Nephron (organoid): ENCODE measurements around the gene RPL13.

Experiments
- H3K27ac Mint-ChIP-seq, 3 experiments: 2 replicates each; pipeline ENCODE4 v1.8.0; 2020; ENCODE audit warnings: mixed read lengths in 3 of 3, mild to moderate bottlenecking in 2 of 3, moderate library complexity in 1 of 3
- H3K27me3 Mint-ChIP-seq: 2 replicates; pipeline ENCODE4 v1.8.0; 2021; ENCODE audit warnings: low read depth, mild to moderate bottlenecking, moderate library complexity, mixed read lengths
- H3K36me3 Mint-ChIP-seq: 2 replicates; pipeline ENCODE4 v1.8.0; 2020; ENCODE audit warnings: low read depth, mixed read lengths
- H3K4me1 Mint-ChIP-seq: 2 replicates; pipeline ENCODE4 v1.8.0; 2020; ENCODE audit warnings: mixed read lengths
- H3K4me3 Mint-ChIP-seq, 3 experiments: 2 replicates each; pipeline ENCODE4 v1.8.0; 2020; ENCODE audit warnings: mild to moderate bottlenecking in 3 of 3, mixed read lengths in 3 of 3, moderate library complexity in 2 of 3
- H3K9me3 Mint-ChIP-seq: 2 replicates; pipeline ENCODE4 v1.8.0; 2020; ENCODE audit warnings: mixed read lengths
- CTCF ChIP-seq, 3 experiments: fragments of 200-600 bp; sonication (generic); IDR thresholded peaks; one replicate each; pipeline ENCODE4 v1.5.0; 2021; ENCODE audit warnings: antibody characterized with exemption in 3 of 3; ENCODE audit not compliant: unreplicated experiment in 3 of 3

RPL13 gene

DNA sequence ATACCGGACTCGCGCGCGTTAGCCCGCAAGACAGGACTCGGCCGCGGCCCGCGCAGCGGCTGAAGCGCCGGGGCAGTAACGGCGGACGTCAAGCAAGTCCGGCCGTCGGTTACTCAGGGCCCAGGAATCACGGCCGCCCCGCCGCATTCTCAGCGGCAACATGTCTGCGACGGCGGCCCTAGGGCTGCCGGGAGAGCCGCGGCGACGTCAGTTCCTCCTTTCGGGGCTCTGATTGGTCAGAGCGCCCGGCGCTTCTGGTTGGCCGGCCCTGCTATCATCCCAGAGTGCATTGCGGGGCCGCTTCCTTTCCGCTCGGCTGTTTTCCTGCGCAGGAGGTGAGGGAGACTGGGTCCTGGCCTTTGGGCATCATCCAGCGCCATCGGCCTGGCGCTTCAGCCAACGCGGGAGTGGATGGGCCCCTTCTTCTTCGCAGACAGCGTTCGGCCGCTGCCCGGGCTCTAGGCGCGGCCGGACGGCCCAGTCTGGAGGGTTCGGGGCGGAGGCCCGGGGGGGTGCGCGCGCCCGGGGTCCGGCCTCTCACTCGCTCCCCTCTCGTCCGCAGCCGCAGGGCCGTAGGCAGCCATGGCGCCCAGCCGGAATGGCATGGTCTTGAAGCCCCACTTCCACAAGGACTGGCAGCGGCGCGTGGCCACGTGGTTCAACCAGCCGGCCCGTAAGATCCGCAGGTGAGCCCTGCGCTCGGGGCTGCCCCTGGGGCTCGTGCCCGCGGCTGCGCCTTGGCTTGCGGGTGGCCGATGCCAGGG, at the start of gene RPL13:
TSS of gene RPL13 (plus strand) at position 305 of the 764 bp plus-strand sequence. CDS start at position 583, 278 bp downstream.
- Mint-ChIP-seq H3K36me3 (peaks cover 51% of the 10 kb centered on the region), H3K4me1 (peaks cover 38% of the 10 kb centered on the region), H3K27me3 (peaks cover 4% of the 10 kb centered on the region), H3K27ac (peak within 1 kb of the TSS; percentile 97 to 99 (median 99)), H3K9me3 (no peaks in the 10 kb centered on the region), H3K4me3 (peak within 1 kb of the TSS; percentile 96 to 97 (median 96))
- no peak for TF ChIP-seq CTCF (IDR thresholded peaks at IDR 0.05; ENCODE audit: unreplicated experiment in 3 of 3)

DNA sequence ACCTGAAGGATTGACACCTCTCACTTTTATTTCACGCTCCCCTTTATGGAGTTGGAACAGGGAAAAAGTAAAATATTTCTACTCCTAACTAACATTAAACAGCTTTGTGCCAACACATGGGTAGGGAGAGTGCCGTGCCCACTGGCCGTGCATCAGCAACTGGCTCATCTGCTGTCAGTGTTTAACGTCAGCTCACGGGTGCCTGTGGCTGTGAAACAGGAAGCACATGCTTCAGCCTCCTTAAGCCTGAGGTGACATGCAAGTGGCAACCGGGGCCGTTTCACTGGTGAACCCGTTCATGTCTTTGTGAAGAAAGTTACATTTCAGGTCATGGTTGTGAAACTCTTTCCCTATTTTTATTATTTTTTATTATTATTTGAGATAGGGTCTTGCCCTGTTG, 49.1 kb upstream of the RPL13 start:
- Mint-ChIP-seq H3K9me3 (no peaks in the 10 kb centered on the region), H3K4me1 (peaks cover 5% of the 10 kb centered on the region), H3K36me3 (peaks cover 29% of the 10 kb centered on the region), H3K4me3 (peak overlapping the region; percentile 32 to 57 (median 32)), H3K27ac (no peak overlapping the region), H3K27me3 (peaks cover 3% of the 10 kb centered on the region)
- no peak for TF ChIP-seq CTCF (IDR thresholded peaks at IDR 0.05; ENCODE audit: unreplicated experiment in 3 of 3)

DNA sequence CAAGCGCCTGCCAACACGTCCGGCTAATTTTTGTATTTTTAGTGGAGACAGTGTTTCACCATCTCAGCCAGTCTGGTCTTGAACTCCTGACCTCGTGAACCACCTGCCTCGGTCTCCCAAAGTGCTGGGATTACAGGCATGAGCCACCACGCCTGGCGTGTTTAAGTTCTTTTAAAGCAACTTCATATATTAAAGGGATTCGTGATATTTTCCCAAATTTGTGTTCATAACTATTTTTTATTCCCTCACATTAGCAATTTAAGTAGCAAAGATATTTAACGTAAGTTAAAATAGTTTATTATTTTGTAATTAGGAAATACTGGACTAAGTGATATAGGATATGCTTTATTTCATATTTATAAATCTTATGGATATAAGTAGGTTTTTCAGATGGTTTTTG, 48.0 kb upstream of the RPL13 start:
- H3K27me3 Mint-ChIP-seq = no peaks in the 10 kb centered on the region
- H3K4me1 Mint-ChIP-seq = no peaks in the 10 kb centered on the region
- H3K36me3 Mint-ChIP-seq = peaks cover 40% of the 10 kb centered on the region
- no peak for TF ChIP-seq CTCF (IDR thresholded peaks at IDR 0.05; ENCODE audit: unreplicated experiment in 3 of 3)
- H3K4me3 Mint-ChIP-seq = no peak overlapping the region
- H3K27ac Mint-ChIP-seq = no peak overlapping the region
- H3K9me3 Mint-ChIP-seq = no peaks in the 10 kb centered on the region

DNA sequence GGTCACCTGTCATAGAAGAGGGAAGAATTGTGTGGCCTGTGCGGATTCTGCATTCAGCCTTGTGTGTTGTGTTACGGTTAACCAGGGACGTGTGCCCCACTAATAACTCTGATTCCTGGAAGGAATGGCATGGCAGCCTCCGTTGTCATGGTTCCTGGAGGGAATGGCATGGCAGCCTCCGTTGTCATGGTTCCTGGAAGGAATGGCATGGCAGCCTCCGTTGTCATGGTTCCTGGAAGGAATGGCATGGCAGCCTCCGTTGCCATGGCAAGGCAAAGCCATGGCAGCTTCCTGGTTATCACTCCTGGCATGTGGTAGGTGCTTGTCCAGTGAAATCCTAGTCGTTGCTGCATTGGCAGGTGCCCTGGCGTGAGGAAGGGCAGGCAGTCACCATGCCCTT, 43.4 kb upstream of the RPL13 start:
- Mint-ChIP-seq H3K4me1 (no peaks in the 10 kb centered on the region), H3K36me3 (peaks cover 73% of the 10 kb centered on the region), H3K27me3 (no peaks in the 10 kb centered on the region), H3K4me3 (no peak overlapping the region), H3K9me3 (no peaks in the 10 kb centered on the region), H3K27ac (no peak overlapping the region)
- no peak for TF ChIP-seq CTCF (IDR thresholded peaks at IDR 0.05; ENCODE audit: unreplicated experiment in 3 of 3)

- no peak overlapping the region for H3K4me3 Mint-ChIP-seq
- peaks cover 79% of the 10 kb centered on the region for H3K36me3 Mint-ChIP-seq
- no peaks in the 10 kb centered on the region for H3K27me3 Mint-ChIP-seq
- TF ChIP-seq CTCF (IDR thresholded peaks at IDR 0.05; ENCODE audit: unreplicated experiment in 3 of 3) = no peak
- H3K27ac Mint-ChIP-seq = no peak overlapping the region
- no peaks in the 10 kb centered on the region for H3K4me1 Mint-ChIP-seq
- no peaks in the 10 kb centered on the region for H3K9me3 Mint-ChIP-seq
Observed at GRCh38 chr16:89519881-89520280, 40.6 kb upstream of the RPL13 start.

DNA sequence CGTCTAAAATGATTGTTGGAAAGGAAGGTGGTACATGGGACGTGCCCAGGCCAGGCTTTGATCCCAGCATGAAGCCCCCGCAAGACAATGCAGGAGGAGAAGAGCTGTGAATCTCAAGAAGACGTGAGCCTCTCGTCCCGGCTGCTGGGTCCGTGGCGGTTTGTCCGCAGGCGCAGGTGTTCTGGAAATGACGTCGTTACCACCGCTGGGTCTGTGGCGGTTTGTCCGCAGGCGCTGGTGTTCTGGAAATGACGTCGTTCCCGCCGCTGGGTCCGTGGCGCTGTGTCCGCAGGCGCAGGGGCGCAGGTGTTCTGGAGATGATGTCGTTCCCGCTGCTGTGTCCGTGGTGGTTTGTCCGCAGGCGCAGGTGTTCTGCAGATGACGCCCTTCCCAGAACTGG, 38.2 kb upstream of the RPL13 start:
- no peak overlapping the region for H3K4me3 Mint-ChIP-seq
- no peaks in the 10 kb centered on the region for H3K27me3 Mint-ChIP-seq
- TF ChIP-seq CTCF (IDR thresholded peaks at IDR 0.05; ENCODE audit: unreplicated experiment in 3 of 3) = no peak
- H3K36me3 Mint-ChIP-seq = peaks cover 84% of the 10 kb centered on the region
- no peak overlapping the region for H3K27ac Mint-ChIP-seq
- H3K4me1 Mint-ChIP-seq = no peaks in the 10 kb centered on the region
- H3K9me3 Mint-ChIP-seq = no peaks in the 10 kb centered on the region
